Fibroblast of the conjunctiva (primary cell): ENCODE measurements around the gene P2RX5.
A peak's percentile ranks its signal among the peaks of the same experiment; 100 is the strongest.

Source experiments
- DNase-seq: peaks from one replicate; pipeline ENCODE4 v3.0.0-alpha.2; 2010; ENCODE audit warnings: low read depth

Gene P2RX5

DNA sequence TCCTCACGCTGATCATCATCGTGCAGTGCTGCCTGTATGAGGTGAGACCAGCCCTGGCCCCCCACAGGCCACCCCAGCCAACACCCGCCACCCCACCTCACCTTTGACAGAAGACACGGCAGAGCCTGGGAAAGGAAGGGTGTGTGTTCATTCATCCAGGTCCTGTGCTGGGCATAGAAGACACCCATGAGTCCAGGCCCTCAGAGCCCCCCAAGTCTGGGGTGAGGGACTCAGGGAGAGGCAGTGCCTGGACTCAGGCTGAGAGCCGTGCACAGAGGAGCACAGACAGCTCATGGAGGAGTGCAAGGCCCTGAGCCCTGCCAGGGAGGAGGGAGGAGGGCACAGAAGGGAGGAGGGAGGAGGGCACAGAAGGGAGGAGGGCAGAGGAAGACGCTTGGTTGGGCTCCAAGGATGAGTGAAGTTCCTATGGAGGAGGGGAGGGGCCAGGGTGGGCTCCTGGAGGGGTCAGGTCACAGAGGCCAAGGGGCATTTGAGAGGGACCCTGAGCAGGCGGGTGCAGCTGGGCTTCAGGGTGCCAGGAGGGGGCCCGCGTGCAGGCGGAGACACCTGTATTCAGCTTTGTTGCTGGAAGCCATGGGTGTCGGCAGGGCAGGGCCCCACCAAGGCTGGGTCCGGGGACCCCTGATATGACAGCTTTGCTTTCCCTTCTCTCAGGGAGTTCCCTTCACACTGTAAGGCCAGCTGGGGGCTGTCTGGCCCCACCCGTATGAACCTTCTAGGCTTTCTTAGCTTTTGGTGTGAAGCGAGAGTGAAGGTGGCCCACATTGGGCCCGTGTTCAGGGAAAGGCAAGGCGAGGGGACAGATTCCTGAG is 39.0 kb downstream of the P2RX5 start:
- no peak for DNase-seq

DNA sequence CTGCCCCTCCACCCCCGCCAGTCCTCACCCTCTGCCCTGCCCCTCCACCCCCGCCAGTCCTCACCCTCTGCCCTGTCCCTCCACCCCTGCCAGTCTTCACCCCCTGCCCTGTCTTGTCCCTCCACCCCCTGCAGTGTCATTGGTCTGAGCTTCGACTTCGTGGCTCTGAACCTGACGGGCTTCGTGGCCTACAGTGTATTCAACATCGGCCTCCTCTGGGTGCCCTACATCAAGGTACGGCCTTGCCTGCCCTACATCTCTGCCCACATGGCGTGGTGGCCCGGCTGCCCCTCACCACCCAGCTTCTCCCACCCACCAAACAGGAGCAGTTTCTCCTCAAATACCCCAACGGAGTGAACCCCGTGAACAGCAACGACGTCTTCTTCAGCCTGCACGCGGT is 39.6 kb downstream of the P2RX5 start:
- no peak for DNase-seq

GRCh38 chr17:3655766-3656165 is 40.2 kb downstream of the P2RX5 start:
- DNase-seq: no peak

DNA sequence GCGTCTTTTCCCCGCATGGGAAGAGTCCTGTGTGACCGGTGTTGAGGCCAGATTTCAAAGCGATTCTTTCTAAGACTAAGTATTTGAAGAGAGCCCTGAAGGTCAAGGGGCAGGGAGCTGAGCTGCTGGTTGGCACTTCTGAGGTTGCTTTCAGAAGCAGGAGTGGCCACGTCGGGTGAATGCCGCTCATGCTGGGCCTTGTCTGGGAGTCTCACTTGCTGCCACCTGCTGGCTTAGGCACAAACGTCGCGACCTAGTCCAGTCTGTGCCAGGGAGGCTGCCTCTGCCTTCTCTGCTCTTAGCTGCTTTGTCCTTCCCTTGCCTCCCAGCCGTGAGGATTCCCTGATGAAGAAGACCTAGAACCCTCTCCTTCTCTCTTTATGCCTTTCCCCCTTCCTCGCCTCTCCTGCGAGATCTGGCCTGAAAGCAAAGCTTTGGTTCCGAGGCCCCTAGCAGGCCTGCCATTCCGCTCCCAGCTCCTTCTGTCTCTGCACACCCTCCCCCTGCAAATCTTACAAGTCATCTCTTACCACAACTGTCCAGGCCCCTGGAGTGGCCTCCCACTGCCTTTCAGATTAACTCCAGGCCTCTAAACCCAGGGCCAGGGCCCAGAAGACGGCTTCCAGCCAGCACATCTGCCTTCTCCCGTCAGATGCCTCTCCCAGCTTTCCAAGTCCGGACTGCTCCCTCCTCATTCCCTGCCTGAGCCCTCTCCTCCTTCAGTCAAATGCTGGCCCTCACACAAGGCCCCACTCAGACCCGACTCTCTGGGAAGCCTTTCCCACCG is 48.0 kb downstream of the P2RX5 start:
- peak; percentile 43 for DNase-seq

- no peak for DNase-seq
Observed at GRCh38 chr17:3647251-3647650, 48.7 kb downstream of the P2RX5 start.

DNA sequence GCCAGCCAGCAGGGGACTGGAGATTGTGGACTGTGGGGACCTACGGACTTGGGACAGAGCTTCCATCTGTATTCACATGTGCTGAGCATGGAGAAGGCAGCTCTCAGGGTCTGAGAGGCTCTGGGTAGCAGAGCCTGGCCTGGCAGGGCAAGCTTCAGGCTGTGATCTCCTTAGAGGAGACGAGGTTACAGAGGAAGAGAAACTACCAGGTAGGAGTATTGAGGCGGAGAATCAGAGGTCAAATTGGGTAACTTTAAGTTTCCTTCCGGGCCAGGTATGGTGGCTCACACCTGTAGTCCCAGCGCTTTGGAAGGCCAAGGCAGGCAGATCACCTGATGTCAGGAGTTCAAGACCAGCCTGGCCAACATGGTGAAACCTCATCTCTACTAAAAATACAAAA is 50.6 kb downstream of the P2RX5 start:
- DNase-seq: no peak

- no peak for DNase-seq
Observed at GRCh38 chr17:3643889-3644349, 52.0 kb downstream of the P2RX5 start.

DNA sequence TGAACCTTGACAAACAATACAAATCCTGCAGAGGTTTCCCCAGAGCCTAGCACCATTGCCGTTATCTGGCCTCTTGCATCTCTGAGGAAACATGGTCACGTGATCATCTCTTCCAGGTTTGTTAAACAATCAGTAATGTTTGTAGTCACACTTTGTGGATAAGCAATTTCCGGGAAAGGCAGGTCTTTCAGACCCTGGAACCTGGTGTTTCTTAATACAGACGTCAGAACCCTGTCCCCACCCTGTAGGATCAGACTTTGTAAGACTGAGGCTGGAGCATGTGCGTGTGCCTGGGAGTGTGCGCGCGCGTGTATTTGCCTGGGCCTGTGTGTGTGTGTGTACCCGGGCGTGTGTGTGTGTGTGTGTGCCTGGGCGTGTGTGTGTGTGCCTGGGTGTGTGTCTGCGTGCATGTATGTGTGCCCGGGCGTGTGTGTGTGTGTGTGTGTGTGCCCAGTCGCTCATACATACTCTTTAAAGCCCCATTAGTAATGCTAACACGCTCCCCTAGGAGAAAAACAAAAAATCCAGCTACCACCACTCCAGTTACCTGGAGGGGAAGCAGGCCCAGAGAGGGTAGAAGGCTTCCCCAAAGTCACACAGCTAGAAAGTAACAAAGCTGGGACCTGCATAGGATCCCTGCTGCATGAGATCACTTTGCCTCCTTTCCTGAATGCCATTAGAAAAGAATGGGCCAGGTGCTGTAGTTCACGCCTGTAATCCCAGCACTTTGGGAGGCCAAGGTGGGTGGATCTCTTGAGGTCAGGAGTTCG is 54.1 kb downstream of the P2RX5 start:
- DNase-seq: no peak

- DNase-seq: no peak
Observed at GRCh38 chr17:3641014-3641413, 54.9 kb downstream of the P2RX5 start.

GRCh38 chr17:3639981-3640596 is 55.9 kb downstream of the P2RX5 start:
- DNase-seq: no peak

GRCh38 chr17:3636908-3637373 is 59.0 kb downstream of the P2RX5 start:
- no peak for DNase-seq

DNA sequence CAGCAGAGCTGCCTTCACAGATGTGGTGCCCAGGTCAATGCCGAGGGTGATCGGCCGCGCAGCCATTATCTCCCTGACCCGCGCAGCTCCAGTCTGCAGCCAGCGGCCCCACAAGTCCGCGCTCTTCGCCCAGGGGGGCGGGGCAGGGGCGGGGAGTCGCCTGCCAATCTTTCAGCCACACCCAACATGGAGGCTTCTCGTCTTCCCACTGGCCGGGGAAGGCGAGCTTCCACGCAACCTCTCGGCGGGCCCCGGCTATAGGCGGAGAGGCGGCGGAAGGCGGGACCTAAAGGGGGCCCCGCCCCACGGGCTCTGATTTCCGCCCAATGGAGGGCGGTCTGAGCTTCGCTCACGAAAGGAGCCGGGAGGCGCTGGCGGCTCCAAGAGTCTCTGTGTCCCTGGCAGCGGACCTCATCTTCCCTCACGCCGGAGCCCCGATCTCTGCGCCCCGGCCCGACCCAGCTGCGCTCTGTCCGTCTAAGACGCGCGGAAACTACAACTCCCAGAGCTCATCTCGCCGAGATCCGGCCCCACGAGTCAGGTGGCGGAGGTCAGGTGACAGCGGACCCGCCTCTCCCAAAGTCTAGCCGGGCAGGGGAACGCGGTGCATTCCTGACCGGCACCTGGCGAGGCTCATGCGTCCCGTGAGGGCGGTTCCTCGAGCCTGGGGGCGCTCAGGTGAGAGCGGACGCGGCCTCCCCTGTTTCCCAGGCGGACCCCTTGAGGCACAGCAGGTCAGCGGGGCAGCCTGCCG is 59.6 kb downstream of the P2RX5 start, which contains the start of the genes CTNS and SHPK:
TSS of gene CTNS (plus strand) at position 607 of the 754 bp plus-strand sequence. CDS start 3,447 bp downstream, outside the sequence.
TSS of gene SHPK (minus strand) at position 97 of the 754 bp plus-strand sequence. CDS start at position 66, 31 bp downstream.
- DNase-seq: peak; percentile 93

GRCh38 chr17:3635474-3636153 is 60.3 kb downstream of the P2RX5 start:
- DNase-seq: no peak

DNA sequence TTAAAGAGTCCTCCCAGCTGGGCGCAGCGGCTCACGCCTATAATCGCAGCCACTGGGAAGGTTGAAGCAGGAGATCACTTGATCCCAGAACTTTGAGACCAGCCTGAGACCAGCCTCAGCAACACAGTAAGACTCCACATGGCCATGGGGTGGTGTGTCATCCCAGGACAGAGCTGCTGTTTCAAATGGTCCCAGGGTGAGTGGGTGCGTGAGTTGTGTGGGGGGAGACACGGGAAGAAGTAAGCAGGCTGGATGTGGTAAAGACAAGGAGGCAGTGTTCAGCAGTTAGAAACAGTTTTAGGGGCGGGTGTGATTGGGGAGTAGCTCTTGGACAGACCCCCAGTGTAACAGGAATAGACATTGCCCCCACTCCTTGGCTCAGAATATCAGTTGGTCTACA is 63.7 kb downstream of the P2RX5 start:
- no peak for DNase-seq

- no peak for DNase-seq
Observed at GRCh38 chr17:3630781-3631180, 65.2 kb downstream of the P2RX5 start.

- DNase-seq: no peak
Observed at GRCh38 chr17:3627769-3628167, 68.2 kb downstream of the P2RX5 start.

DNA sequence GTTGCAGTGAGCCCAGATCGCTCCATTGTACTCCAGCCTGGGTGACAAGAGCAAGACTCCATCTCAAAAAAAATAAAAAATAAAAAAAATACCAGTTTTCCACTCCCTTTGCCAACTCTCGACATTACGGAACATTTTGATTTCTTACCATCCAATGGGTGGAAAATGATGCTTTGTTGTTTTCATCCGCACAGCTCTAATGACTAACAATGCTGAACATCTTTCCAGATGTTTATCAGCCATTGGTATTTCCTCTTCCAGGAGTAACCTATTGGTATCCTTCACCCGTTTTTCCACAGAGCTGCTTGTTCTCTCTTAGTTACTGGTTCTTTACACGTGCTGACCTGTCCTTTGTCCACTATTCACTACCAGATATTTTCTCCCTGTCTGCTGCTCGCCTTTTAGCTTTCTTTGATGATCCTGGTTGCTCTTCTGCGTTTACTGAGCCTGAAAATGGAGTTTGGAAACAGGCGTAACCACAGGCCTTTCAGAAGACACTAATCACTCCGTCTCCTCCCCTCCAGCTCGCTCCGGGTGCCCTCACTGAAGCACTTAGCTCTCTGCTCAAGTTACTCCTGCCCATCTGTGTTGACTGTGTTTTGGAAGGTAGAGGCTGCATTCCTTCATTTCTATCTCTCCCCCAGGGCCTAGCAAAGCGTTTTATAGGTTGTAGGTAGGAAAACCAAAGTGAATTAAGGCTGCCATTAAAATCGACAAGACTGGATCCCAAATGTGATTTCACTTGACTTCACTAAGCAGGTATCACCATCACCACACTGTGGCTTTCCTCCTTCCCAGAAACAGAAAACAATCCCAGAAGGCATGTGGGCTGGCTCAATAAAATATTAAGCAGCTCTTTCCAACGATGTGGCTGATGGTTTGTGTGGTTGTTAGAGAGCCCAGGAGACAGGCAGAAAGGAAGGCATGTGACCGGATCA is 68.9 kb downstream of the P2RX5 start:
- no peak for DNase-seq
